Memory B cell (primary cell): Measurements from ENCODE around the gene SMOC2.

ENCODE experiments used
- ATAC-seq: fragments of 150-1000 bp; cut with Tn5 transposase; 2 replicates; pipeline ENCODE4 v1.10.0; 2021; ENCODE audit warnings: low read depth, mild to moderate bottlenecking, moderate library complexity
- DNase-seq, 2 donors: peaks; one replicate each; pipeline ENCODE4 v3.0.0; 2022; ENCODE audit warnings: low spot score in 2 of 2
- H3K27ac Mint-ChIP-seq: one replicate; pipeline ENCODE4 v1.8.0; 2022; ENCODE audit warnings: mild to moderate bottlenecking, moderate library complexity, mixed read lengths
- H3K27me3 Mint-ChIP-seq: one replicate; pipeline ENCODE4 v1.8.0; 2022; ENCODE audit warnings: mixed read lengths
- H3K36me3 Mint-ChIP-seq: one replicate; pipeline ENCODE4 v1.8.0; 2022; ENCODE audit warnings: mild to moderate bottlenecking, mixed read lengths
- H3K4me1 Mint-ChIP-seq: one replicate; pipeline ENCODE4 v1.8.0; 2022; ENCODE audit warnings: mixed read lengths
- H3K4me3 Mint-ChIP-seq: one replicate; pipeline ENCODE4 v1.8.0; 2022; ENCODE audit warnings: mild to moderate bottlenecking, moderate library complexity, mixed read lengths
- H3K9me3 Mint-ChIP-seq: one replicate; pipeline ENCODE4 v1.8.0; 2022; ENCODE audit warnings: mixed read lengths

SMOC2 gene

DNA sequence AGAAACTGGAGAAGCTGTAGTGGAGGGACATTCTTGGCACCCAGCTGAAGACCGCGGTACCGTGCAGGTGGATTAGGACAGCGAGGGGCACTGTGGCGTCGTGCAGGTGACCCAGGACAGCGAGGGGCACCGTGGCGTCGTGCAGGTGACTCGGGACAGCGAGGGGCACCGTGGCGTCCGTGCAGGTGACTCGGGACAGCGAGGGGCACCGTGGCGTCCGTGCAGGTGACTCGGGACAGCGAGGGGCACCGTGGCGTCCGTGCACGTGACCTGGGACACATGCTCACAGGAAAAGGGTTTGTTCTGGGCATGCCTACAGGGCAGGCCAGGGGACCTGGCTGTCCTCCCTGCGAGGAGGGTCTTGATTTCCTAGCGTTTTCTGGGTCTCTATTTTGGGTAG is 29.2 kb upstream of the SMOC2 start:
- ATAC-seq, result no peak
- Mint-ChIP-seq H3K27me3 (peaks cover 2% of the 10 kb centered on the region), H3K36me3 (no peaks in the 10 kb centered on the region), H3K4me3 (no peak overlapping the region), H3K27ac (no peak overlapping the region), H3K4me1 (no peaks in the 10 kb centered on the region), H3K9me3 (no peaks in the 10 kb centered on the region)
- no peak for DNase-seq

DNA sequence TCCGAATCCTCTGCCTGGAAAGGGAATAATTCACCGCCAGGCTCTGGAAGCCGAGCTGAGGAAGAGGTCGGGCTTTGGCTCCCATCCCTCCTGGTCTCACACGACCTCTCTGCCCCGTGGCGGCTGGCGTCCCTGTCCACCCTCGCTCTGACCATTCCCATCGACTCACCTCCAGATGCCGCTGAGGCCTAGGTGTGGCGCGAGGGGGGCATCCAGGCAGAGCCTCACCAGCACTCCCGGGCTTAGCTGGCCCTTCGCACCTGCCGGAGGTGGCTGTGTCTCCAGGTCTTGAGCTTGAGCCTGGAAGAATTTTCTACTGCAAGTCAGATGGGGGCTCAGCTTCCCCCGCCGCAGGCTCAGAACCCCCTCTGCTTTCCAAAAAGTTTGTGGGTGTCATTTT is 28.5 kb upstream of the SMOC2 start:
- no peak for ATAC-seq
- Mint-ChIP-seq H3K27me3 (peaks cover 2% of the 10 kb centered on the region), H3K4me3 (no peak overlapping the region), H3K36me3 (no peaks in the 10 kb centered on the region), H3K27ac (no peak overlapping the region), H3K9me3 (no peaks in the 10 kb centered on the region), H3K4me1 (no peaks in the 10 kb centered on the region)
- DNase-seq, result no peak

DNA sequence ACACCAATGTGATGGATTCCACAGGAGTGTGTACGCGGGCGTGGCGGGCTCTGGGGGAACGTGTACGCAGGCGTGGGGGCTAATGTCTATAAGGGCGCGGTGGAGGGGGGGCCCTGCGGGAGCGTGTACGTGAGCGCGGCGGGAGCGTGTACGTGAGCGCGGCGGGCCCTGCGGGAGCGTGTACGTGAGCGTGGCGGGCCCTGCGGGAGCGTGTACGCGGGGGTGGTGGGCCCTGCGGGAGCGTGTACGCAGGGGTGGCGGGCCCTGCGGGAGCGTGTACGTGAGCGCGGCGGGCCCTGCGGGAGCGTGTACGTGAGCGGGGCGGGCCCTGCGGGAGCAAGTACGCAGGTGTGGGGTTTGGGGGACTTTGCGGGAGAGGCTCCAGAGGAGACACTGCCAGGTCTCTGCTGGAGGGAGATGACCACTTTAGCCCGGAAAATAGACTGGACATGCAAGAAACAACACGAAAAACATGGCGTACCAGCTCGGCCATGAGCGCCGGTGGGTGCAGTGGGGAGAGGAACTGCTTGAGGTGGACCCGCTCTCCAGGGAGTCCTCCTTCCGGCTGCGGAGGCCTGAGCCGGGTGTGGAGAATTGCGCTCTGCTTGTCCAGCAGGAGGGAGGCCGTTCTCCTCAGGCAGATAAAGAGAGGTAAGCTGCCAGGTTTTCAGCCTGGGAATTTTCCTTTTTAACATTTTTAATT is 27.8 kb upstream of the SMOC2 start:
- H3K4me3 Mint-ChIP-seq, result no peak overlapping the region
- no peaks in the 10 kb centered on the region for H3K27me3 Mint-ChIP-seq
- DNase-seq (no peak), ATAC-seq (no peak)
- no peaks in the 10 kb centered on the region for H3K9me3 Mint-ChIP-seq
- no peaks in the 10 kb centered on the region for H3K4me1 Mint-ChIP-seq
- no peak overlapping the region for H3K27ac Mint-ChIP-seq
- H3K36me3 Mint-ChIP-seq, result no peaks in the 10 kb centered on the region

DNA sequence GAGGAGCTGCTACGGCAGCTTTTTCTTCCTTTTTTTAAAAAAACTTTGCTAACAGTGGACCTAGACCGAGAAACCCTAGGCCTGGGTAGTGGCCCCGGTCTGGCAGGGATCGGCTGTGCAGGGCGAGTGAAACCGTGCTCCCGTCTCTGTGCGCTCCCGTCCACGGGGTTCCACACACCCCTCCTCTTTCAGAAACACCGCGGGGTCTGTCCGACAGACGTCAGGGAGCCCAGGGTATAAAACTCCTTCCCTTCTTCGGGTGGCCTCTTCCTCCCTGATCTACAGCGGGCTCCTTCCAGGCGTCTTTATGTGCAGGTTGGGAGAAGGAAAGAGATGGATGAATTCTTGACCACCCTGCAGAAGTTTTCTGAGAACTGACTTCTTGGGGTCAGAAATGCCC is 27.1 kb upstream of the SMOC2 start:
- H3K4me3 Mint-ChIP-seq, result no peak overlapping the region
- no peaks in the 10 kb centered on the region for H3K36me3 Mint-ChIP-seq
- H3K27ac Mint-ChIP-seq, result no peak overlapping the region
- H3K4me1 Mint-ChIP-seq, result no peaks in the 10 kb centered on the region
- no peak for DNase-seq
- ATAC-seq, result no peak
- no peaks in the 10 kb centered on the region for H3K9me3 Mint-ChIP-seq
- H3K27me3 Mint-ChIP-seq, result no peaks in the 10 kb centered on the region

DNA sequence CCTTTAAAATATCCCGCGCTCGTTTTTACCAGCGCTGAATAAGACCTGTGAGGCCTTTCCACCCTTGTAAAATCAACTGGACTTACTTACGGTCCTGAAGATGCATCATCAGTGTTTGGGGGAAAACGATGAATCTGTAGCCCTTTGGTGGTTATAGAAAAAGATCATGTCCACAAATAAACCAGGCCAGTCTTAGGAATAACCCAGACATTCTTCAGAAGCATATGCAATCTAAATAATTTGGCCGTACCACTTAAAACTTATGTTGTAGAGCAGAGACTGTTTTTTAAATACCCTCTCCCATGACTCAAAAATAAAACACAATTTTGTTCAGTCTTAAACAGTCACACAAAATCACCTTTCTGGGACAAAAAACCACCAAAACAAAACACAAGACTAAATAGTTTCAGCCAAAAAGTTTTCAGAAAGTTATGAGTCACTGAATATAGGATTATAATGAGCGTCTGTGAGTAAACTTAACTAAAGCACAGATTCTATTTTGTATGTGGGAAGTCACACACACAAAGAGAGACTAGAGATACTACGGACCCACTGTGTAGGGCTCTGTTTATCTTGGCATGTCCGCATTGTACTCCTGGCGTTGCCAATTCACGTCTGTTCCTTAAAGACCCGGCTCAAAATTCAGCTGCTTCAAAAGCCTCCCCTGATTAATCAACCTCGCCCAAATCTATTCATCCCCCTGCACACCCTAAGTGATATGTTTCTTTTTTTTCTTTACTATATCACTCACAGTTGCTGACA is 26.5 kb upstream of the SMOC2 start:
- no peak for ATAC-seq
- no peaks in the 10 kb centered on the region for H3K9me3 Mint-ChIP-seq
- no peak overlapping the region for H3K27ac Mint-ChIP-seq

DNA sequence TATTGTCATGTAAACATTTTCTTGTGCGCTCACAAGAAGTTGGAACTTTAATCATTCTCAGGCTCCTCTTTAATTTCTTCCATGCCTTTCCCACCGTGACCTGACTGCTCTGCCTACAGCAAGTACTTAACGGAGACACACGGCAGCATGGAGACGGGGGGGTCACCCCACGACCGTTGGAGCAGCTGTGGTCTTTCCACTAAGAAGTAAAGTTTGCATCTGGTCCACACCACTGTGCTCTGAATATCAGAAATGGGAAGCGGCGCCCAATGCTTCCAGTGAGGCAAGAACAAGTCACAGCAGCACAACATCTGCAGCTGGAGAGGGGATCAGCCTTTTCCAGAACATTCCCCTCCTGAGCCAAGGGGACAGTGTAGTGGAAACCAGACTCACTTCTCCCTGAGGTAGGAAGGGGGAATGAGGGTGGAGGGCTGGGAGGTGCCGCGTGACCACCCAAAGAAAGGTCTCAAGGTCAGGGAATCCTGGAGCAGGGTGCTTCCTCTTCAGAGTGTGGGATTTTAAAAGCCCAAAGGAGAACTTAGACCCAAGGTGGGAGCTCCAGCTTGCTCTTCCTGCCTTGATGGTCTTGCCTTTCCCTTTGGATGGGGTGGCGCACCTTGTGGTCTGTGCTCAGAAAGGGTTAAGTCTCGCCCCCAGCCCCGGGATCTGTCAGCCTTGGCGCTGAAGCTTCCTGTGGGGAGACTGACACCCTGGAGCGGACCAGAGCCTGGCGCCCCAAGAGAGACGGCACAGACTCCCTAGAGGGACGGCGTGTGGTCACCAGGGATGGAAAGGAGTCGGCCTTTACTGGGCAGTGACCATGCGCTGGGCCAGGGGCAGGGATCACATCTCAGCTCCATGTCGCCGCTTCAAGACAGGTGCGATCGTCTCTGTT is 25.6 kb upstream of the SMOC2 start:
- Mint-ChIP-seq H3K36me3 (no peaks in the 10 kb centered on the region), H3K27me3 (no peaks in the 10 kb centered on the region), H3K4me1 (no peaks in the 10 kb centered on the region), H3K9me3 (no peaks in the 10 kb centered on the region), H3K4me3 (no peak overlapping the region), H3K27ac (no peak overlapping the region)
- no peak for DNase-seq
- no peak for ATAC-seq

More for the DNA sequence above, 26.5 kb upstream of the SMOC2 start:
- no peaks in the 10 kb centered on the region for H3K4me1 Mint-ChIP-seq
- no peak overlapping the region for H3K4me3 Mint-ChIP-seq
- no peaks in the 10 kb centered on the region for H3K27me3 Mint-ChIP-seq
- no peak for DNase-seq
- H3K36me3 Mint-ChIP-seq, result no peaks in the 10 kb centered on the region

DNA sequence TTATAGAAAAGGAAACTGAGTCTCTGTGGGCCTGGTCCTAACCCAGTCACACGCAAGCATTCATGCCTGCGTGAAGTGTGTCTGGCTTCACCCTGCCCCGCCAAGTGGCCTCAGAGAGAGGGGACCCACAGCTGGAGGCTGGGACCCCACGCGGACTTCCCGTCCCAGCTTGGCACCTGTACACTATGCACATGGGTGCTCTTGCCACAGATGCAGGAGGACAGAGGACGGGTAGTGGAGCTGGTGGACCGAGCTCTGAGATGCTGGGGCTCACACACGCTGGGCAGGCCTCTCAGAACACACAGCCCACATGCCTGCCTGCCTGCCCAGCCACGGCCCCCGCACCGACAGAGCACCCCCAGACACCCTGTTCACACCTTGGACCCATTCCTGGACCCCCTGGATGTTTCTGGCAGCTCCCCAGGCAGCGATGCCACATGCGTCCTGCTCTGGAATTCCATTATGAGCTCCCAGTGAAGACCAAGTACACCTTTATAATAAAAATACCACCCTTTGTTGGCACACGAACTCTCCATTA is 24.9 kb upstream of the SMOC2 start:
- DNase-seq (no peak), ATAC-seq (no peak)
- H3K4me3 Mint-ChIP-seq, result no peak overlapping the region
- H3K27me3 Mint-ChIP-seq, result no peaks in the 10 kb centered on the region
- H3K9me3 Mint-ChIP-seq, result no peaks in the 10 kb centered on the region
- no peak overlapping the region for H3K27ac Mint-ChIP-seq
- H3K4me1 Mint-ChIP-seq, result no peaks in the 10 kb centered on the region
- H3K36me3 Mint-ChIP-seq, result no peaks in the 10 kb centered on the region

DNA sequence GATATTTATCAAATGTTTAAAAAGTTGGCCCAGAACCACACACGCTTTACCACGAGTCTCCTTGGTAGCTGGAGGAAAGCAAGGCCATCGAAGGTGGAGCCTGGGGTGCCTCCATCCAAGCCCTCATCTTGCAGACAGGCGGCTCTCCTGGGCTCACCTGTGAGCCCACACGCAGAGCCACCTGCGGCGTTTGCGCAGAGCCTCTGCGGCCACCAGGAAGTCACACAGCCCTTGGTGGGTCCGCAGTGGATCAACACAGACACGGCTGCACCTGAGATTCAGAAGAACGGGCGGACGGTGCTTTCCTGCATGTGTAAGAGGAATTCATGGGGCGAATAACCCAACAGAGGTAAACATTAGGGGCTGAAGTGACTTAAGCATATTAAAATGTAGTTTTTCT is 24.5 kb upstream of the SMOC2 start:
- DNase-seq, result no peak

DNA sequence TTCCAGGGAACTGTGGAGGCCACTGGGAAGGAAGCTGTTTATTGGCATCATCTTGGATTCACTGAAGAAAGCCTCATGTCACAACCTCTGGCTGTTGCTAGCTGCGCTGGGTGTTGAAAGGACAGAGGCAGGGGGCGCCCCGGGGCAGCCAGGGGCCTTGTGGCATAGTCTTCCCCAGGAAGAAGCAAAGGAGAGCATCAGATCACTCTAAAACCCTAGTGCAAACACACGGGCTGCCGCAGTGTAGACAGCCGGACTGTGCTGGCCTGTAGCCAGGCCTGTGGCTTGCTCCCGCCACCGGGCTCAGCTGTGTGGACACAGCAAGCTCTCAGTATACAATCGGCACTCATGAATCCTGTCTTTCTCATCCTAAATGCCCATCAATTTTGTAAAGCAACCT is 23.8 kb upstream of the SMOC2 start:
- Mint-ChIP-seq H3K9me3 (no peaks in the 10 kb centered on the region), H3K27ac (no peak overlapping the region), H3K4me3 (no peak overlapping the region)

More for the DNA sequence above, 24.5 kb upstream of the SMOC2 start:
- H3K9me3 Mint-ChIP-seq, result no peaks in the 10 kb centered on the region
- no peaks in the 10 kb centered on the region for H3K36me3 Mint-ChIP-seq
- no peak overlapping the region for H3K4me3 Mint-ChIP-seq
- no peaks in the 10 kb centered on the region for H3K4me1 Mint-ChIP-seq
- no peak overlapping the region for H3K27ac Mint-ChIP-seq
- H3K27me3 Mint-ChIP-seq, result no peaks in the 10 kb centered on the region
- no peak for ATAC-seq

DNA sequence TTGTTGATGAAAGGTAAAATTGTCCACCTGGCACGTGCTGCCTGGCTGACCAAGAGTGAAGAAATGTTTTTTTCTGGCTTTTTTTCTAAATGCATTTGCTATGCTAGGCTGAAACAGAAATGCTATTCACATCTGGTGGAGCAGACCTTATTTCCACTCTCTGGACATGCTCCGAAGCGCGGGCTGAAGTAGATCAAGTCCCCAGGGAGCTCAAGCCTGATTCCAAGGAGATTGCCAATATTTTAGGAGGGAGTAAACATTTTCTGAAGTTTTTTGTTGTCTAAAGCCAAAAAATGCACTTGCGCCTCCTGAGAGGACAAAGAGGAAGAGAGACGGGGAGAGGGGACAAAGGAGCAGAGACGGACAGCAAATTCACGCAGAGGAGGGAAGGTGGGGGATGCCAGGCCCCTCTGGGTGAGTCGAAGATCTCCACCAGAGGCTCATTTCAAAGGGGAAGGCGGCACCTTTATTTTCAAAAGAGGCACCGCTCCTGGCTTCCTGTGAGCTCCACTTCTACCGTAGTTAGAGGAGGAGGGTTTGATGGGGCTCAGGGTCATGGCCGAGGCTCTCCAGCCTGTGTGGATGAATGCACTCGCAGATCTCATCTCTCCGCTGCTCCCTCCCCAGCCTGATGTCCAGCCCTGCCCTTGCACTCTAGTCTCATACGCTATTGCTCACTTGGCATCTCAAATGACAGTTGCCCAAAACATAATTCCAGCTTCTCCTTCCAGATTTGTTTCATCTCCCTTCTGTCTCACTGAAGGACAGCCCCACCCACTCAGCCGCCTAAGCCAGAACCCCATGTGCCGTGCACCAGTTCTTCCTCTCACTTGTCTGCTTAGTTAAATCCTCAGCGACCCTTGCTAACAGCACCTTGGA is 23.1 kb upstream of the SMOC2 start:
- Mint-ChIP-seq H3K36me3 (no peaks in the 10 kb centered on the region), H3K27me3 (no peaks in the 10 kb centered on the region), H3K27ac (no peak overlapping the region), H3K9me3 (no peaks in the 10 kb centered on the region), H3K4me3 (no peak overlapping the region), H3K4me1 (no peaks in the 10 kb centered on the region)
- ATAC-seq (no peak), DNase-seq (no peak)

More for the DNA sequence above, 23.8 kb upstream of the SMOC2 start:
- Mint-ChIP-seq H3K36me3 (no peaks in the 10 kb centered on the region), H3K27me3 (no peaks in the 10 kb centered on the region), H3K4me1 (no peaks in the 10 kb centered on the region)
- DNase-seq (no peak), ATAC-seq (no peak)

DNA sequence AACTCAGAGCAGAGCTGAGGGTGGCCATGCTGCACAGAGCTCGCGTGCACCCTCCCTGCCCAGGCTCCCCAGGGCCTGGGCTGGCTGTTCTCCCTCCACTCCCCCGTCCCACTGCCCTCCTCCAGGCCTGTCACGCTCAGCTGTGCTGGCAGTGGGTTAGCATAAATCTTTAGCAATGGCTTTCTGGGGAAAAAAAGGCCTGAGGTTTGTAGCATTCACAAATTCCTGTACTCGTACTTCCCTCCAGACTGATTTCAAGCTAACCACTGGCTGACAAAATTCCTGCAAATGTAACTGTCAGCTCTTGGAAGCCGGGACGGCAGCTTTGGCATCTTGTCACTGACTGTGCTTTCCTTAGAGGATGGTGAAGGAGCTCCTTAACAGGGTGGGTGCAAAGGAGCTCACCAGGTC is 22.3 kb upstream of the SMOC2 start:
- Mint-ChIP-seq H3K4me3 (no peak overlapping the region), H3K36me3 (no peaks in the 10 kb centered on the region), H3K27me3 (no peaks in the 10 kb centered on the region), H3K9me3 (no peaks in the 10 kb centered on the region), H3K27ac (no peak overlapping the region), H3K4me1 (no peaks in the 10 kb centered on the region)
- ATAC-seq, result no peak
- DNase-seq, result no peak

DNA sequence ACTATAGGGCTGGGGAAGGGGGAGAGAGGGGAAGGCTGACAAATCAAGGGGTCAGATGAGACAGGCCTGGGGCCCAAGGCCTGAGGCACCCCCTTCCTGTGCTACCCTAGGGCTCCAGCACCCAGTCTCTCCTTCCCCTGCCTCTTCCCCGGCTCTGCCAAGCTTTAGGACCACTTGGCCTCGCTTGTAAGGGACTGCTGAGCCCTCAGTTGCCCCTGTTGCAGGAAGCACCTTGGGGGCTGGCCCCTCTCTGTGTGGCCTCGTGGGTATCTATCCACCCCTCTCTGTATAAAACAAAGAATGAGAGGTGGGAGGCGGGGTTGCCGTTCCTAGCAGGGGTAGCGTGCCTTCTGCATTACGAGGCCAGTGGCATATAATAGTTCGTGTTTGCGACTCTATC is 21.4 kb upstream of the SMOC2 start:
- Mint-ChIP-seq H3K4me3 (no peak overlapping the region), H3K27ac (no peak overlapping the region), H3K27me3 (no peaks in the 10 kb centered on the region), H3K9me3 (no peaks in the 10 kb centered on the region), H3K4me1 (no peaks in the 10 kb centered on the region), H3K36me3 (no peaks in the 10 kb centered on the region)
- DNase-seq, result no peak
- no peak for ATAC-seq

DNA sequence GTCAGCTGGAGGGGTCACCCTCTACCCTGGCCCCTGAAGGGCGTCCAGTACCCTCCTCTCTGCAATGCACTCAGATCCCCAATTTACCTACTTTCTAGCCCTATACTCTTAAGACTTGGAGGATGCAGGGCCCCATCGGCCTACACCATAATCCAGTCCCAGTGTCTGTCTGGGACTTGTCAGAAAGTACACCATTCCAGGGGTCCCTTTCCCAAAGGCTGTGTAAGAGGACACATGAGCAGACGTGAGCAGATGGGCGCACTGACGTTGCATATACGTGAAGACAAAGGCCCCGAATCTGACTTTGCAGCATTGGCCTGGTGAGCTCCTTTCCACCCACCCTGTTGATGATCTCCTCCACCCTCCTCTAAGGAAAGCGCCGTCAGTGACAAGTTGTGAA is 20.9 kb upstream of the SMOC2 start:
- H3K36me3 Mint-ChIP-seq, result no peaks in the 10 kb centered on the region
- H3K27ac Mint-ChIP-seq, result no peak overlapping the region
- DNase-seq (no peak), ATAC-seq (no peak)
- no peak overlapping the region for H3K4me3 Mint-ChIP-seq
- no peaks in the 10 kb centered on the region for H3K4me1 Mint-ChIP-seq
- no peaks in the 10 kb centered on the region for H3K27me3 Mint-ChIP-seq
- no peaks in the 10 kb centered on the region for H3K9me3 Mint-ChIP-seq
